GM23338 (cell line): ENCODE results near the gene FBXW2.

Experiments used
- CREB1 ChIP-seq: fragments of 250-450 bp; sonication (Bioruptor Pico); IDR thresholded peaks from 2 replicates; pipeline ENCODE4 v1.5.0; 2020; ENCODE audit warnings: low read depth, mild to moderate bottlenecking, moderate library complexity
- EZH2 ChIP-seq: fragments of 200-600 bp; sonication (generic); IDR thresholded peaks from one replicate; pipeline ENCODE4 v1.8.0; 2017; ENCODE audit warnings: antibody characterized with exemption, mild to moderate bottlenecking, low read depth; ENCODE audit not compliant: unreplicated experiment
- EZH2phosphoT487 ChIP-seq: fragments of 200-600 bp; sonication (generic); IDR thresholded peaks from one replicate; pipeline ENCODE4 v1.8.1; 2018; ENCODE audit warnings: antibody characterized with exemption; ENCODE audit not compliant: unreplicated experiment
- JUNB ChIP-seq: IDR thresholded peaks from one replicate; pipeline ENCODE4 v1.6.1; 2016; ENCODE audit warnings: antibody characterized with exemption; ENCODE audit not compliant: unreplicated experiment
- POLR2AphosphoS5 ChIP-seq: IDR thresholded peaks from 2 replicates; pipeline ENCODE4 v1.6.1; 2016; ENCODE audit warnings: antibody characterized with exemption, low read depth
- STAT1 ChIP-seq: IDR thresholded peaks from one replicate; pipeline ENCODE4 v1.6.1; 2016; ENCODE audit warnings: antibody characterized with exemption; ENCODE audit not compliant: unreplicated experiment
- ZNF331 ChIP-seq: fragments of 250-450 bp; sonication (Bioruptor Pico); IDR thresholded peaks from 2 replicates; pipeline ENCODE4 v1.5.0; 2020; ENCODE audit warnings: low read depth, mild to moderate bottlenecking, moderate library complexity
- TF ChIP-seq, protein P1 (sequence below): IDR thresholded peaks from one replicate; pipeline ENCODE4 v1.6.1; 2018; ENCODE audit warnings: antibody characterized with exemption; ENCODE audit not compliant: unreplicated experiment
- TF ChIP-seq, protein P2 (sequence below), 2 experiments: fragments of 200-600 bp in 1 of 2; sonication (generic) in 1 of 2; conservative IDR thresholded peaks; 2 replicates each; pipeline versions ENCODE4 v1.5.1 to v1.6.1; 2016 to 2017; ENCODE audit warnings: antibody characterized with exemption in 2 of 2, low read depth in 2 of 2, mild to moderate bottlenecking in 2 of 2, moderate library complexity in 1 of 2
- TF ChIP-seq, protein P3 (sequence below): IDR thresholded peaks from 2 replicates; pipeline ENCODE4 v1.6.1; 2016; ENCODE audit warnings: antibody characterized with exemption

DNA sequence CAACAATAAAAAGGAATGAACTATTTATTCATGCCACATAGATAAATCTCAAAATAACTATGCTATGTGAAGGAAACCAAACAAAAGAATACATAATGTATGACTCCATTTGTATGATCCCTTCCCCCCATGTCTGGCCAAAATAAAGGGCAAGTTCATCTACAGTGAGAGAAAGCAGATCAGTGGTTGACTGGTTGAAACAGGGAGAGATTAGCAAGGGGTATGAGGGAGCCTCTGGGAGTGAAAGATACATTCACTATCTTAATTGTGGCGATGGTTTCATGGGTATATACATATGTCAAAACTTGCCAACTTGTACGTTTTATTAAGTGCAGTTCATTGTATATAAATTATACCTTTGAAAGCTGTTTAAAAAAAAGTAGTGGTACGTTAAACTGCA is 44.7 kb upstream of the FBXW2 start:
- TF ChIP-seq, protein P1, sequence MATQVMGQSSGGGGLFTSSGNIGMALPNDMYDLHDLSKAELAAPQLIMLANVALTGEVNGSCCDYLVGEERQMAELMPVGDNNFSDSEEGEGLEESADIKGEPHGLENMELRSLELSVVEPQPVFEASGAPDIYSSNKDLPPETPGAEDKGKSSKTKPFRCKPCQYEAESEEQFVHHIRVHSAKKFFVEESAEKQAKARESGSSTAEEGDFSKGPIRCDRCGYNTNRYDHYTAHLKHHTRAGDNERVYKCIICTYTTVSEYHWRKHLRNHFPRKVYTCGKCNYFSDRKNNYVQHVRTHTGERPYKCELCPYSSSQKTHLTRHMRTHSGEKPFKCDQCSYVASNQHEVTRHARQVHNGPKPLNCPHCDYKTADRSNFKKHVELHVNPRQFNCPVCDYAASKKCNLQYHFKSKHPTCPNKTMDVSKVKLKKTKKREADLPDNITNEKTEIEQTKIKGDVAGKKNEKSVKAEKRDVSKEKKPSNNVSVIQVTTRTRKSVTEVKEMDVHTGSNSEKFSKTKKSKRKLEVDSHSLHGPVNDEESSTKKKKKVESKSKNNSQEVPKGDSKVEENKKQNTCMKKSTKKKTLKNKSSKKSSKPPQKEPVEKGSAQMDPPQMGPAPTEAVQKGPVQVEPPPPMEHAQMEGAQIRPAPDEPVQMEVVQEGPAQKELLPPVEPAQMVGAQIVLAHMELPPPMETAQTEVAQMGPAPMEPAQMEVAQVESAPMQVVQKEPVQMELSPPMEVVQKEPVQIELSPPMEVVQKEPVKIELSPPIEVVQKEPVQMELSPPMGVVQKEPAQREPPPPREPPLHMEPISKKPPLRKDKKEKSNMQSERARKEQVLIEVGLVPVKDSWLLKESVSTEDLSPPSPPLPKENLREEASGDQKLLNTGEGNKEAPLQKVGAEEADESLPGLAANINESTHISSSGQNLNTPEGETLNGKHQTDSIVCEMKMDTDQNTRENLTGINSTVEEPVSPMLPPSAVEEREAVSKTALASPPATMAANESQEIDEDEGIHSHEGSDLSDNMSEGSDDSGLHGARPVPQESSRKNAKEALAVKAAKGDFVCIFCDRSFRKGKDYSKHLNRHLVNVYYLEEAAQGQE, result no peak
- TF ChIP-seq, protein P2, sequence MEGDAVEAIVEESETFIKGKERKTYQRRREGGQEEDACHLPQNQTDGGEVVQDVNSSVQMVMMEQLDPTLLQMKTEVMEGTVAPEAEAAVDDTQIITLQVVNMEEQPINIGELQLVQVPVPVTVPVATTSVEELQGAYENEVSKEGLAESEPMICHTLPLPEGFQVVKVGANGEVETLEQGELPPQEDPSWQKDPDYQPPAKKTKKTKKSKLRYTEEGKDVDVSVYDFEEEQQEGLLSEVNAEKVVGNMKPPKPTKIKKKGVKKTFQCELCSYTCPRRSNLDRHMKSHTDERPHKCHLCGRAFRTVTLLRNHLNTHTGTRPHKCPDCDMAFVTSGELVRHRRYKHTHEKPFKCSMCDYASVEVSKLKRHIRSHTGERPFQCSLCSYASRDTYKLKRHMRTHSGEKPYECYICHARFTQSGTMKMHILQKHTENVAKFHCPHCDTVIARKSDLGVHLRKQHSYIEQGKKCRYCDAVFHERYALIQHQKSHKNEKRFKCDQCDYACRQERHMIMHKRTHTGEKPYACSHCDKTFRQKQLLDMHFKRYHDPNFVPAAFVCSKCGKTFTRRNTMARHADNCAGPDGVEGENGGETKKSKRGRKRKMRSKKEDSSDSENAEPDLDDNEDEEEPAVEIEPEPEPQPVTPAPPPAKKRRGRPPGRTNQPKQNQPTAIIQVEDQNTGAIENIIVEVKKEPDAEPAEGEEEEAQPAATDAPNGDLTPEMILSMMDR (conservative IDR thresholded peaks at IDR 0.05; ENCODE audit: low read depth in 2 of 2), result no peak
- TF ChIP-seq POLR2AphosphoS5 (no peak), ZNF331 (no peak), EZH2 (no peak), CREB1 (CRISPR knock-in tag) (no peak), EZH2phosphoT487 (no peak), STAT1 (no peak), JUNB (no peak)
- TF ChIP-seq, protein P3, sequence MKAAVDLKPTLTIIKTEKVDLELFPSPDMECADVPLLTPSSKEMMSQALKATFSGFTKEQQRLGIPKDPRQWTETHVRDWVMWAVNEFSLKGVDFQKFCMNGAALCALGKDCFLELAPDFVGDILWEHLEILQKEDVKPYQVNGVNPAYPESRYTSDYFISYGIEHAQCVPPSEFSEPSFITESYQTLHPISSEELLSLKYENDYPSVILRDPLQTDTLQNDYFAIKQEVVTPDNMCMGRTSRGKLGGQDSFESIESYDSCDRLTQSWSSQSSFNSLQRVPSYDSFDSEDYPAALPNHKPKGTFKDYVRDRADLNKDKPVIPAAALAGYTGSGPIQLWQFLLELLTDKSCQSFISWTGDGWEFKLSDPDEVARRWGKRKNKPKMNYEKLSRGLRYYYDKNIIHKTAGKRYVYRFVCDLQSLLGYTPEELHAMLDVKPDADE, result no peak
